GM21528 (cell line): ENCODE results near the gene MMRN2.
"Not testable (repeated sequence)": the region's sequence is repeated elsewhere in the genome, so short reads cannot be mapped to it uniquely, and the experiment has no call there.

Source experiments
- ATAC-seq: cut with Tn5 transposase; IDR thresholded peaks from one replicate; pipeline ENCODE4 v1.9.1; 2021; ENCODE audit warnings: mild to moderate bottlenecking, moderate library complexity; ENCODE audit not compliant: unreplicated experiment, low FRiP score

MMRN2 gene

GRCh38 chr10:86958116-86958900 lies 893 bp upstream of the MMRN2 start, which contains the start of gene SNCG:
Gene SNCG, plus strand, starts transcription at chr10:86958599. Its CDS starts 99 bp downstream, at chr10:86958698.
- ATAC-seq: no peak

GRCh38 chr10:86956848-86957448 lies 467 bp downstream of the MMRN2 start:
- ATAC-seq: no peak

- no peak for ATAC-seq
Measured at GRCh38 chr10:86956195-86956847, 1.1 kb downstream of the MMRN2 start.

- no peak for ATAC-seq
Measured at GRCh38 chr10:86955501-86956194, 1.8 kb downstream of the MMRN2 start.

GRCh38 chr10:86954681-86955500 lies 2.5 kb downstream of the MMRN2 start:
- no peak for ATAC-seq

- ATAC-seq: no peak
Measured at GRCh38 chr10:86953747-86954680, 3.4 kb downstream of the MMRN2 start.

GRCh38 chr10:86952697-86953096 lies 4.7 kb downstream of the MMRN2 start:
- not testable (repeated sequence) for ATAC-seq

- no peak for ATAC-seq
Measured at GRCh38 chr10:86952106-86952505, 5.3 kb downstream of the MMRN2 start.

GRCh38 chr10:86951184-86951761 lies 6.1 kb downstream of the MMRN2 start:
- ATAC-seq: no peak

GRCh38 chr10:86950349-86950748 lies 7.1 kb downstream of the MMRN2 start:
- no peak for ATAC-seq

GRCh38 chr10:86947806-86948205 lies 9.6 kb downstream of the MMRN2 start:
- ATAC-seq: not testable (repeated sequence)

GRCh38 chr10:86946213-86947155 lies 10.9 kb downstream of the MMRN2 start:
- no peak for ATAC-seq

- no peak for ATAC-seq
Measured at GRCh38 chr10:86945361-86946212, 11.8 kb downstream of the MMRN2 start.

- ATAC-seq: no peak
Measured at GRCh38 chr10:86944907-86945306, 12.5 kb downstream of the MMRN2 start.

- ATAC-seq: no peak
Measured at GRCh38 chr10:86944471-86944870, 12.9 kb downstream of the MMRN2 start.

- ATAC-seq: no peak
Measured at GRCh38 chr10:86944031-86944419, 13.4 kb downstream of the MMRN2 start.
